Measurements from ENCODE around the gene SLC38A3. TPM values are rescaled to one million over a fixed set of nuclear protein-coding genes. Genes with fewer than 3 reads are reported as not detected.

SLC38A3 gene
- total RNA-seq, 4 donors from 2014 or later = 1.3 TPM; not detected in 3

DNA sequence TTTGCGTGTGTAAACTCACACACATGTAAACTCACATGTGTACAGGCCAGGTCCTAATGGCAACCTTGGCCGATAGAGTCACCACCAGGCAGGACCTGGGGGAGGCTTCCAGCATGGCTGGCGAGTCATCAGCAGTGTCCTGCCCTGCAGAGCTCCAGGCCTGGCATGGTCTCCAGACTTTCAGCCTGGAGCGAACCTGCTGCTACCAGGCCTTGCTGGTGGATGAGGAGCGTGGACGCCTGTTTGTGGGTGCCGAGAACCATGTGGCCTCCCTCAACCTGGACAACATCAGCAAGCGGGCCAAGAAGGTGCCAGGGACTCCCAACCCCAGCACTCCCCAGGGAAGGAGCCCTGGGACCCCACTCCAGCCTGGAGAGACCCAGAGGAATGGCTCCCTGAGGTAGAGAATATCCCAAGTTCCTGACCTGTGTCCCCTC, 64.9 kb downstream of the SLC38A3 start:
- H3K9me3 ChIP-seq = no peaks in the 10 kb centered on the region
- no peak for DNase-seq
- peak overlapping the region in 3 of 4 donors; percentile 92 to 100 (median 96) for H3K27ac ChIP-seq
- H3K27me3 ChIP-seq = no peaks in the 10 kb centered on the region
- H3K4me1 ChIP-seq = peaks cover 14 to 78% (median 16%) of the 10 kb centered on the region in 4 donors
- peaks cover 0 to 5% (median 0%) of the 10 kb centered on the region in 3 donors for H3K36me3 ChIP-seq
- TF ChIP-seq, protein P1, sequence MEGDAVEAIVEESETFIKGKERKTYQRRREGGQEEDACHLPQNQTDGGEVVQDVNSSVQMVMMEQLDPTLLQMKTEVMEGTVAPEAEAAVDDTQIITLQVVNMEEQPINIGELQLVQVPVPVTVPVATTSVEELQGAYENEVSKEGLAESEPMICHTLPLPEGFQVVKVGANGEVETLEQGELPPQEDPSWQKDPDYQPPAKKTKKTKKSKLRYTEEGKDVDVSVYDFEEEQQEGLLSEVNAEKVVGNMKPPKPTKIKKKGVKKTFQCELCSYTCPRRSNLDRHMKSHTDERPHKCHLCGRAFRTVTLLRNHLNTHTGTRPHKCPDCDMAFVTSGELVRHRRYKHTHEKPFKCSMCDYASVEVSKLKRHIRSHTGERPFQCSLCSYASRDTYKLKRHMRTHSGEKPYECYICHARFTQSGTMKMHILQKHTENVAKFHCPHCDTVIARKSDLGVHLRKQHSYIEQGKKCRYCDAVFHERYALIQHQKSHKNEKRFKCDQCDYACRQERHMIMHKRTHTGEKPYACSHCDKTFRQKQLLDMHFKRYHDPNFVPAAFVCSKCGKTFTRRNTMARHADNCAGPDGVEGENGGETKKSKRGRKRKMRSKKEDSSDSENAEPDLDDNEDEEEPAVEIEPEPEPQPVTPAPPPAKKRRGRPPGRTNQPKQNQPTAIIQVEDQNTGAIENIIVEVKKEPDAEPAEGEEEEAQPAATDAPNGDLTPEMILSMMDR (IDR thresholded peaks at IDR 0.05) = peak in 1 of 6 experiments; percentile 1
- TF ChIP-seq POLR2A (IDR thresholded peaks at IDR 0.05) = no peak
- peak overlapping the region in 2 of 4 donors; percentile 57 to 66 for H3K4me3 ChIP-seq

DNA sequence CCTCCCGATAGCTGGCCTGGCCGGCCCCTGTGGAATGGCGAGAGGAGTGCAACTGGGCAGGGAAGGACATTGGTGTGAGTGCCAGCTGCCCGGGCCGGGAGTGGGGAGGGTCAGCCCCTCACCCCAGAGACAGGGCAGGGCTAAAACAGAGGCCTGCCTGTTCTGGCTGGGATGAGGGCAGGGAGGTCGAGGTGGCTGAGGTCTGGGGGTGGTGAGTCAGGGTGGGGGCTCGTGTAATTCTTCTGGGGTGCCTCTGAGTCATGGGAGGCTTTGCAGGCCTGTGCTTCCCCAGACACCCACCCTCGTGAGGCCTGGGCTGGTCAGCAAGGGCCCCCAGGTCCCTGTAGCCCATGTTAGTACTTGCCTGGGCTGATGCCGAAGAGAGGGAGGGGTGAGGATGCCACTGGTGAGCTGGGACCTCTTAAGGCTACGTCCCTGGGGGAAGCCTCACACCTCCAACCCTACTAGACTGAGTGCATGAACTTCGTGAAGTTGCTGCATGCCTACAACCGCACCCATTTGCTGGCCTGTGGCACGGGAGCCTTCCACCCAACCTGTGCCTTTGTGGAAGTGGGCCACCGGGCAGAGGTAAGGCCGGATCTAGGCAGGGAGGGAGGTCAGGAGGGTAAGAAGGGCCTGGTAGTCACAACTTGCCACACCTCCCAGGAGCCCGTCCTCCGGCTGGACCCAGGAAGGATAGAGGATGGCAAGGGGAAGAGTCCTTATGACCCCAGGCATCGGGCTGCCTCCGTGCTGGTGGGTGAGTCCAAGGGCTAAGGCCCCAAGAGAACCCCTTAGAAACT, 65.6 kb downstream of the SLC38A3 start:
- Histone ChIP-seq H3K27ac (peak overlapping the region in 3 of 4 donors; percentile 92 to 100 (median 96)), H3K27me3 (no peaks in the 10 kb centered on the region), H3K9me3 (no peaks in the 10 kb centered on the region), H3K4me3 (peak overlapping the region in 2 of 4 donors; percentile 57 to 66), H3K4me1 (peaks cover 12 to 72% (median 17%) of the 10 kb centered on the region in 4 donors), H3K36me3 (peaks cover 0 to 5% (median 0%) of the 10 kb centered on the region in 3 donors)
- DNase-seq = no peak
- no peak for TF ChIP-seq POLR2A (IDR thresholded peaks at IDR 0.05)
- TF ChIP-seq, protein P1 (IDR thresholded peaks at IDR 0.05) = no peak

Small RNAs within 50 kb of the gene (small RNA-seq; reads per million reads assigned to genes)
- gene MIR566 (0 reads per million in 2 donors), gene MIR5787 (0 reads per million in 2 donors)

Other genes with a start within 250 kb of the SLC38A3 start
- 100 to 1,000 TPM; 212 to 498 (median 416) TPM for gene RBM5, start 116.4 kb upstream of the SLC38A3 start, total RNA-seq
- 10 to 100 TPM; 21.2 to 41.0 (median 23.2) TPM for gene SEMA3F, start 49.9 kb upstream of the SLC38A3 start, total RNA-seq
- not detected for gene GNAT1, start 13.7 kb upstream of the SLC38A3 start, total RNA-seq
- 100 to 1,000 TPM in 2 of 4 donors, 10 to 100 TPM in 2; 71.8 to 178 (median 98.4) TPM for gene GNAI2, start 30.9 kb downstream of the SLC38A3 start, total RNA-seq
- 100 to 1,000 TPM in 3 of 4 donors, 10 to 100 TPM in 1; 56.1 to 367 (median 267) TPM for gene SEMA3B, start 63.9 kb downstream of the SLC38A3 start, total RNA-seq
- gene LSMEM2, start 73.8 kb downstream of the SLC38A3 start, total RNA-seq = not detected
- 100 to 1,000 TPM in 3 of 4 donors, 10 to 100 TPM in 1; 75.5 to 205 (median 140) TPM for gene IFRD2, start 87.2 kb downstream of the SLC38A3 start, total RNA-seq
- 1 to 10 TPM; 3.0 to 6.6 (median 4.2) TPM for gene HYAL3, start 94.1 kb downstream of the SLC38A3 start, total RNA-seq
- gene NAA80, start 94.1 kb downstream of the SLC38A3 start, total RNA-seq = 10 to 100 TPM in 3 of 4 donors, 1 to 10 TPM in 1; 3.2 to 14.0 (median 12.4) TPM
- gene HYAL1, start 98.3 kb downstream of the SLC38A3 start, total RNA-seq = 1 to 10 TPM; 1.2 to 5.1 (median 4.6) TPM
- gene HYAL2, start 117.5 kb downstream of the SLC38A3 start, total RNA-seq = 10 to 100 TPM; 18.2 to 63.1 (median 39.9) TPM
- gene TUSC2, start 123.0 kb downstream of the SLC38A3 start, total RNA-seq = 10 to 100 TPM in 3 of 4 donors, 1 to 10 TPM in 1; 5.8 to 19.8 (median 17.5) TPM
- 10 to 100 TPM; 27.6 to 80.0 (median 29.4) TPM for gene RASSF1, start 135.6 kb downstream of the SLC38A3 start, total RNA-seq
- gene ZMYND10, start 140.5 kb downstream of the SLC38A3 start, total RNA-seq = under 1 TPM in 2 of 4 donors, not detected in 2; 0.27 to 0.38 TPM
- gene NPRL2, start 145.5 kb downstream of the SLC38A3 start, total RNA-seq = 10 to 100 TPM; 19.1 to 45.4 (median 28.3) TPM
- gene CYB561D2, start 145.6 kb downstream of the SLC38A3 start, total RNA-seq = 10 to 100 TPM; 22.3 to 69.5 (median 38.6) TPM
- 10 to 100 TPM; 14.0 to 75.5 (median 66.2) TPM for gene TMEM115, start 154.2 kb downstream of the SLC38A3 start, total RNA-seq

All from Peyer's patch (tissue), 4 donors.